B cell (primary cell): Measurements from ENCODE around the gene CAPN15. TPM values are rescaled to one million over a fixed set of nuclear protein-coding genes. Genes with fewer than 3 reads are reported as not detected.

Experiments
- ATAC-seq: fragments of 200-7000 bp; cut with Tn5 transposase; one replicate; pipeline ENCODE4 v1.10.0; 2021; ENCODE audit warnings: low read depth, mild to moderate bottlenecking, moderate number of reproducible peaks, moderate library complexity
- CTCF ChIA-PET: fragments of 350-600 bp; sonication (Branson Sonifier 250); formaldehyde crosslinking; loops from one replicate; lab custom pipeline; 2021; ENCODE audit warnings: antibody characterized with exemption, inconsistent platforms; lab: Charles Lee
- POLR2A ChIA-PET: fragments of 350-600 bp; sonication (Branson Sonifier 250); formaldehyde crosslinking; loops from one replicate; lab custom pipeline; 2021; ENCODE audit warnings: antibody characterized with exemption; lab: Charles Lee
- DNase-seq: peaks from one replicate; pipeline ENCODE4 v3.0.0; 2013
- H2AFZ ChIP-seq: 2 replicates; pipeline ENCODE4 v1.6.1; 2012; ENCODE audit warnings: mild to moderate bottlenecking, low read depth, low read length; ENCODE audit not compliant: insufficient read depth, poor library complexity, severe bottlenecking
- H3K27ac ChIP-seq, 2 donors: 1 replicate in 1 of 2; 2 replicates in 1 of 2; pipeline ENCODE4 v1.5.1; 2012 to 2013; ENCODE audit warnings: low read length in 2 of 2, mild to moderate bottlenecking in 2 of 2, moderate library complexity in 1 of 2
- H3K27me3 ChIP-seq, 4 experiments: fragments of 200-600 bp in 1 of 4; sonication (generic) in 1 of 4; replicated peaks in 1 of 4; 1 replicate in 2 of 4; 2 replicates in 2 of 4; pipeline versions ENCODE4 v1.6.1 to v1.7.0; 2013 to 2016; ENCODE audit warnings: low read length in 3 of 4, mild to moderate bottlenecking in 2 of 4, mixed read lengths in 1 of 4, moderate library complexity in 1 of 4; ENCODE audit not compliant: insufficient read depth in 4 of 4, control insufficient read depth in 3 of 4; ENCODE audit errors: control extremely low read depth in 1 of 4
- H3K36me3 ChIP-seq, 2 experiments: replicated peaks in 1 of 2; 1 replicate in 1 of 2; 2 replicates in 1 of 2; pipeline versions ENCODE4 v1.6.1 to v1.7.1; 2013; ENCODE audit warnings: low read length in 1 of 2; ENCODE audit not compliant: insufficient read depth in 2 of 2, control insufficient read depth in 1 of 2; ENCODE audit errors: control extremely low read depth in 1 of 2, extremely low read depth in 1 of 2
- H3K4me1 ChIP-seq, 2 donors: fragments of 200-600 bp in 1 of 2; sonication (generic) in 1 of 2; 1 replicate in 1 of 2; 2 replicates in 1 of 2; pipeline versions ENCODE4 v1.5.1 to v1.6.1; 2013 to 2017; ENCODE audit warnings: low read length in 2 of 2; ENCODE audit not compliant: control insufficient read depth in 2 of 2, insufficient read depth in 2 of 2
- H3K4me2 ChIP-seq: replicated peaks from 2 replicates; pipeline ENCODE3; 2012; ENCODE audit warnings: mild to moderate bottlenecking, low read depth, low read length; ENCODE audit not compliant: poor library complexity, severe bottlenecking
- H3K4me3 ChIP-seq, 5 experiments: fragments of 200-600 bp in 1 of 5; sonication (generic) in 1 of 5; 1 replicate in 3 of 5; 2 replicates in 2 of 5; pipeline versions ENCODE4 v1.5.1 to v1.7.0; 2011 to 2016; ENCODE audit warnings: low read length in 4 of 5, mild to moderate bottlenecking in 4 of 5, low read depth in 2 of 5, control low read depth in 1 of 5, moderate library complexity in 1 of 5; ENCODE audit not compliant: insufficient read depth in 1 of 5; ENCODE audit errors: control extremely low read depth in 1 of 5, extremely low read depth in 1 of 5
- H3K79me2 ChIP-seq: fragments of 200-600 bp; sonication (generic); one replicate; pipeline ENCODE4 v1.6.0; 2016; ENCODE audit warnings: low read length; ENCODE audit not compliant: control insufficient read depth, insufficient read depth
- H3K9ac ChIP-seq: fragments of 200-600 bp; sonication (generic); 2 replicates; pipeline ENCODE4 v1.6.1; 2017; ENCODE audit warnings: mild to moderate bottlenecking, low read length, moderate library complexity
- H3K9me3 ChIP-seq, 3 donors: one replicate each; pipeline versions ENCODE4 v1.6.1 to v1.7.1; 2013; ENCODE audit warnings: low read length in 2 of 3; ENCODE audit not compliant: control insufficient read depth in 2 of 3, insufficient read depth in 1 of 3; ENCODE audit errors: control extremely low read depth in 1 of 3
- H4K20me1 ChIP-seq: 2 replicates; pipeline ENCODE4 v1.6.0; 2012; ENCODE audit warnings: mild to moderate bottlenecking, low read length; ENCODE audit not compliant: insufficient read depth, control insufficient read depth, poor library complexity, severe bottlenecking
- H3K27ac Mint-ChIP-seq: one replicate; pipeline ENCODE4 v1.8.0; 2021; ENCODE audit warnings: mixed read lengths
- H3K27me3 Mint-ChIP-seq: one replicate; pipeline ENCODE4 v1.8.0; 2021; ENCODE audit warnings: mixed read lengths
- H3K4me1 Mint-ChIP-seq: one replicate; pipeline ENCODE4 v1.8.0; 2021; ENCODE audit warnings: mixed read lengths
- H3K4me3 Mint-ChIP-seq: one replicate; pipeline ENCODE4 v1.8.0; 2021; ENCODE audit warnings: mixed read lengths
- H3K9me3 Mint-ChIP-seq: one replicate; pipeline ENCODE4 v1.8.0; 2022; ENCODE audit warnings: mixed read lengths; ENCODE audit not compliant: insufficient read depth
- EZH2 ChIP-seq: IDR thresholded peaks from 2 replicates; pipeline ENCODE4 v1.6.1; 2012; ENCODE audit warnings: borderline replicate concordance, low read depth, mild to moderate bottlenecking, moderate library complexity, low read length; ENCODE audit not compliant: insufficient read depth, poor library complexity, severe bottlenecking
- WGBS: methylation state at CpG from one replicate; pipeline ENCODE4 v1.1.5; 2013; ENCODE audit warnings: missing lambda C conversion rate; ENCODE audit not compliant: insufficient coverage; 5-methylcytosine and 5-hydroxymethylcytosine counted together
- intact Hi-C: fragments of 100-400 bp; cut with micrococcal nuclease; formaldehyde crosslinking; loops from one replicate; pipeline ENCODE4 v1.10.0; 2022
- polyA plus RNA-seq: library from polyadenylated mRNA; depleted of rRNA; stranded (reverse); fragments of >200 nt; gene quantifications from 2 replicates; pipeline ENCODE4 v1.2.3, GENCODE V29; 2012
- total RNA-seq, 2 donors: library from RNA; stranded (reverse); fragments of 120-200 nt in 1 of 2; gene quantifications; 1 replicate in 1 of 2; 2 replicates in 1 of 2; pipeline versions ENCODE4 v1.2.3 to v1.2.4, GENCODE V29; 2013 to 2022
- TF ChIP-seq, protein P1 (sequence below): fragments of 200-600 bp; IDR thresholded peaks from one replicate; pipeline ENCODE4 v1.8.0; 2022; ENCODE audit warnings: antibody characterized with exemption, mild to moderate bottlenecking

The CAPN15 gene
- total and polyA plus RNA-seq, 2 donors (not counting 1 experiment from before 2014, with no cell fraction given): 67.2 to 77.2 TPM

DNA sequence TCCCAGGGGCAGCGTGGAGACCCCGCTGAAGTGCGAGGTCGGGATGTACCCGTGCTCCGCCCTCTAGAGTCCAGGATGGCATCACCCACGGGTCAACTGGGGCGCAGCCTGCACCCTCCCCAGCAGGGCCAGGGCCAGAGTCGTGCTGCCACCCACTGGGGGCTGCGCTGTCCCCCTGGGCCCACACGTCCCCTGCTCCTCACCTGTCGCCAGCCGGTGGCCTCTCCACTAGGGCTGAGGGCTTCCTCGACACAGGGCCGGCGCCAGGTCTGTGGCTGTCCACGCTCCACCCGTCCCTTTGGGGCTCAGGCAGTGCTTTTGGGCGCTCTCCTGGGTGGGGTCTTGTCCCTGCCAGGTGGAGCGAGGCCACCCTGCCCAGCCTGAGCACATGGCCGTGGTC is 21.1 kb downstream of the CAPN15 start:
- Mint-ChIP-seq H3K27me3 (no peaks in the 10 kb centered on the region), H3K27ac (no peak overlapping the region), H3K4me3 (no peak overlapping the region), H3K4me1 (no peaks in the 10 kb centered on the region), H3K9me3 (no peaks in the 10 kb centered on the region)
- Histone ChIP-seq H3K79me2 (peaks cover 6% of the 10 kb centered on the region), H3K27me3 (no peaks in the 10 kb centered on the region), H3K27ac (no peak overlapping the region), H4K20me1 (peaks cover 9% of the 10 kb centered on the region), H3K4me2 (no peak overlapping the region), H2AFZ (no peak overlapping the region), H3K9ac (no peak overlapping the region), H3K36me3 (peaks cover 0 to 5% of the 10 kb centered on the region in 2 experiments), H3K9me3 (no peaks in the 10 kb centered on the region), H3K4me1 (no peaks in the 10 kb centered on the region), H3K4me3 (no peak overlapping the region)
- intact Hi-C loops: no loop called here
- DNase-seq: no peak
- CTCF ChIA-PET: no interaction called here
- POLR2A ChIA-PET: no interaction called here
- WGBS: 98% methylated on average over 21 of the region's 21 CpGs
- ATAC-seq: no peak
- TF ChIP-seq, protein P1, sequence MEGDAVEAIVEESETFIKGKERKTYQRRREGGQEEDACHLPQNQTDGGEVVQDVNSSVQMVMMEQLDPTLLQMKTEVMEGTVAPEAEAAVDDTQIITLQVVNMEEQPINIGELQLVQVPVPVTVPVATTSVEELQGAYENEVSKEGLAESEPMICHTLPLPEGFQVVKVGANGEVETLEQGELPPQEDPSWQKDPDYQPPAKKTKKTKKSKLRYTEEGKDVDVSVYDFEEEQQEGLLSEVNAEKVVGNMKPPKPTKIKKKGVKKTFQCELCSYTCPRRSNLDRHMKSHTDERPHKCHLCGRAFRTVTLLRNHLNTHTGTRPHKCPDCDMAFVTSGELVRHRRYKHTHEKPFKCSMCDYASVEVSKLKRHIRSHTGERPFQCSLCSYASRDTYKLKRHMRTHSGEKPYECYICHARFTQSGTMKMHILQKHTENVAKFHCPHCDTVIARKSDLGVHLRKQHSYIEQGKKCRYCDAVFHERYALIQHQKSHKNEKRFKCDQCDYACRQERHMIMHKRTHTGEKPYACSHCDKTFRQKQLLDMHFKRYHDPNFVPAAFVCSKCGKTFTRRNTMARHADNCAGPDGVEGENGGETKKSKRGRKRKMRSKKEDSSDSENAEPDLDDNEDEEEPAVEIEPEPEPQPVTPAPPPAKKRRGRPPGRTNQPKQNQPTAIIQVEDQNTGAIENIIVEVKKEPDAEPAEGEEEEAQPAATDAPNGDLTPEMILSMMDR: no peak
- TF ChIP-seq EZH2: no peak

DNA sequence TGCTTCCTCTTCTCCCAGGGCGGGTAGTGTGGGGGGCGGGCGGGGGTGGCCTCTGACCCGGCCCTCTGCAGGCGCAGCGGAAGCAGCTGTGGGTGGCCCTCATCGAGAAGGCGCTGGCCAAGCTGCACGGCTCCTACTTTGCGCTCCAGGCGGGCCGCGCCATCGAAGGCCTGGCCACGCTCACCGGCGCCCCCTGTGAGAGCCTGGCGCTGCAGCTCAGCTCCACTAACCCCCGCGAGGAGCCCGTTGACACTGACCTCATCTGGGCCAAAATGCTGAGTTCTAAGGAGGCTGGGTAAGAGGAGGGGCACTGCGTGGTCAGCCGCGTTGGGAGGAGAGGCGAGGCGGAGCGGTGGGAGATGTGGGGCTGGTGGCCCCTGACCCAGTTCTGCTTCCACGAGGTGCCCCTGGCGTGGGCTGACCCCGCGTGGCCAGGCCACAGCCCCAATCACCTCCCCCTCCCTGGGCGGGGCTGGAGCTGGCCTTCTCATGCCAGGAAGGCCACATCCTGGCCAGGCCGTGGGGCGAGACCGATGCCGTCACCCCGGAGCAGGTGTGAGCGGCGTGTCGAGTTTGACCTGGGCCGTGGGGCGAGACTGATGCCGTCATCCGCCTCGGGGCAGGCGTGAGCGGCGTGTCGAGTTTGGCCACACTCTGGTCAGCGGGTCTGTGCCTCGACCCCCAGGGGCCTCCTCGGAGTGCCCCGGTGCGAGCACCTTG is 22.2 kb downstream of the CAPN15 start:
- no peak overlapping the region for H3K9ac ChIP-seq
- CTCF ChIA-PET: no interaction called here
- no peak overlapping the region for H3K27ac Mint-ChIP-seq
- TF ChIP-seq, protein P1: no peak
- TF ChIP-seq EZH2: no peak
- H3K9me3 Mint-ChIP-seq: no peaks in the 10 kb centered on the region
- POLR2A ChIA-PET: no interaction called here
- H3K27me3 Mint-ChIP-seq: no peaks in the 10 kb centered on the region
- H3K4me1 Mint-ChIP-seq: no peaks in the 10 kb centered on the region
- 98% methylated on average over 51 of the region's 54 CpGs for WGBS
- no peak overlapping the region for H3K27ac ChIP-seq
- H3K9me3 ChIP-seq: no peaks in the 10 kb centered on the region
- peaks cover 3% of the 10 kb centered on the region for H3K79me2 ChIP-seq
- no peak overlapping the region for H3K4me2 ChIP-seq
- H3K36me3 ChIP-seq: peaks cover 0 to 8% of the 10 kb centered on the region in 2 experiments
- no peak for ATAC-seq
- H4K20me1 ChIP-seq: no peaks in the 10 kb centered on the region
- H3K27me3 ChIP-seq: no peaks in the 10 kb centered on the region
- H2AFZ ChIP-seq: no peak overlapping the region
- intact Hi-C loops: no loop called here
- no peak for DNase-seq
- H3K4me1 ChIP-seq: no peaks in the 10 kb centered on the region
- no peak overlapping the region for H3K4me3 ChIP-seq
- H3K4me3 Mint-ChIP-seq: no peak overlapping the region
